IMR-90 (cell line): ENCODE measurements around the gene ACSL6.

Experiments
- MXI1 ChIP-seq: IDR thresholded peaks from 2 replicates; pipeline ENCODE4 v1.6.1; 2012; ENCODE audit warnings: low read depth, mild to moderate bottlenecking, low read length, moderate library complexity, borderline replicate concordance
- POLR2A ChIP-seq: IDR thresholded peaks from 2 replicates; pipeline ENCODE4 v1.6.1; 2012; ENCODE audit warnings: mild to moderate bottlenecking, low read depth, low read length
- RAD21 ChIP-seq: IDR thresholded peaks from 2 replicates; pipeline ENCODE4 v1.6.1; 2012; ENCODE audit warnings: low read length, improper control_type of control experiment
- RCOR1 ChIP-seq: IDR thresholded peaks from 2 replicates; pipeline ENCODE4 v1.6.1; 2012; ENCODE audit warnings: mild to moderate bottlenecking, low read length, improper control_type of control experiment; ENCODE audit not compliant: insufficient replicate concordance
- SMC3 ChIP-seq: fragments of 150-350 bp; IDR thresholded peaks from 2 replicates; pipeline ENCODE4 v1.6.1; 2016; ENCODE audit warnings: low read depth, mild to moderate bottlenecking, antibody characterized with exemption, low read length, moderate library complexity
- TF ChIP-seq, protein P1 (sequence below): conservative IDR thresholded peaks from 2 replicates; pipeline ENCODE4 v1.5.1; 2012; ENCODE audit warnings: mild to moderate bottlenecking, low read depth, low read length, improper control_type of control experiment
- TF ChIP-seq, protein P2 (sequence below): fragments of 150-350 bp; IDR thresholded peaks from 2 replicates; pipeline ENCODE4 v1.6.1; 2017; ENCODE audit warnings: mild to moderate bottlenecking, antibody characterized with exemption, low read length, low read depth
- TF ChIP-seq, protein P3 (sequence below): fragments of 150-350 bp; IDR thresholded peaks from 2 replicates; pipeline ENCODE4 v1.6.1; 2016; ENCODE audit warnings: low read depth, mild to moderate bottlenecking, low read length, moderate library complexity, borderline replicate concordance

DNA sequence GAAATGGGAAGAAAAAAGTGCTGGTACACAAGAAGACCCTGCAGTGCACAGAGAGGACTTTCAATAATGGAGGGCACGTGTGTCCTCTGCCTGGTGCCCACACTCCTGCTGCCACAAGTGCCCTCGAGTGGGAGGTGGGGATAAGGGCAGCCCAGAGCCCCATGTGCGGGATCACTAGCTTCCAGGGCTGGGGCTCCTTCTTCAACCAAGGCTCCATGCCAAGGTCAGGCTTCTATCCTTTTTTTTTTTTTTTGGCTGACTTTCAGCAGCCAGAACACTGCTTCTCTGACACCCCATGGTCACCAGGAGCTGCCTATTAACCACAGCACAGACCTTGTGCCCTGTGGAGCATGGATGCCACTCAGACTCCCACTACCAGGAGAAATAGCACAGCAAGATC, 7.5 kb downstream of the ACSL6 start:
- TF ChIP-seq, protein P1, sequence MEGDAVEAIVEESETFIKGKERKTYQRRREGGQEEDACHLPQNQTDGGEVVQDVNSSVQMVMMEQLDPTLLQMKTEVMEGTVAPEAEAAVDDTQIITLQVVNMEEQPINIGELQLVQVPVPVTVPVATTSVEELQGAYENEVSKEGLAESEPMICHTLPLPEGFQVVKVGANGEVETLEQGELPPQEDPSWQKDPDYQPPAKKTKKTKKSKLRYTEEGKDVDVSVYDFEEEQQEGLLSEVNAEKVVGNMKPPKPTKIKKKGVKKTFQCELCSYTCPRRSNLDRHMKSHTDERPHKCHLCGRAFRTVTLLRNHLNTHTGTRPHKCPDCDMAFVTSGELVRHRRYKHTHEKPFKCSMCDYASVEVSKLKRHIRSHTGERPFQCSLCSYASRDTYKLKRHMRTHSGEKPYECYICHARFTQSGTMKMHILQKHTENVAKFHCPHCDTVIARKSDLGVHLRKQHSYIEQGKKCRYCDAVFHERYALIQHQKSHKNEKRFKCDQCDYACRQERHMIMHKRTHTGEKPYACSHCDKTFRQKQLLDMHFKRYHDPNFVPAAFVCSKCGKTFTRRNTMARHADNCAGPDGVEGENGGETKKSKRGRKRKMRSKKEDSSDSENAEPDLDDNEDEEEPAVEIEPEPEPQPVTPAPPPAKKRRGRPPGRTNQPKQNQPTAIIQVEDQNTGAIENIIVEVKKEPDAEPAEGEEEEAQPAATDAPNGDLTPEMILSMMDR, result no peak
- TF ChIP-seq MXI1 (no peak), POLR2A (no peak), RCOR1 (no peak), RAD21 (no peak), SMC3 (no peak)
- TF ChIP-seq, protein P2, sequence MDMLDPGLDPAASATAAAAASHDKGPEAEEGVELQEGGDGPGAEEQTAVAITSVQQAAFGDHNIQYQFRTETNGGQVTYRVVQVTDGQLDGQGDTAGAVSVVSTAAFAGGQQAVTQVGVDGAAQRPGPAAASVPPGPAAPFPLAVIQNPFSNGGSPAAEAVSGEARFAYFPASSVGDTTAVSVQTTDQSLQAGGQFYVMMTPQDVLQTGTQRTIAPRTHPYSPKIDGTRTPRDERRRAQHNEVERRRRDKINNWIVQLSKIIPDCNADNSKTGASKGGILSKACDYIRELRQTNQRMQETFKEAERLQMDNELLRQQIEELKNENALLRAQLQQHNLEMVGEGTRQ, result no peak
- TF ChIP-seq, protein P3, sequence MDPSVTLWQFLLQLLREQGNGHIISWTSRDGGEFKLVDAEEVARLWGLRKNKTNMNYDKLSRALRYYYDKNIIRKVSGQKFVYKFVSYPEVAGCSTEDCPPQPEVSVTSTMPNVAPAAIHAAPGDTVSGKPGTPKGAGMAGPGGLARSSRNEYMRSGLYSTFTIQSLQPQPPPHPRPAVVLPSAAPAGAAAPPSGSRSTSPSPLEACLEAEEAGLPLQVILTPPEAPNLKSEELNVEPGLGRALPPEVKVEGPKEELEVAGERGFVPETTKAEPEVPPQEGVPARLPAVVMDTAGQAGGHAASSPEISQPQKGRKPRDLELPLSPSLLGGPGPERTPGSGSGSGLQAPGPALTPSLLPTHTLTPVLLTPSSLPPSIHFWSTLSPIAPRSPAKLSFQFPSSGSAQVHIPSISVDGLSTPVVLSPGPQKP, result no peak
